ENCODE results near the gene SIGLEC7. TPM values are rescaled to one million over a fixed set of nuclear protein-coding genes. Genes with fewer than 3 reads are reported as not detected.

Gene SIGLEC7
- total RNA-seq, 1 donor from 2014 or later, result 0.47 TPM

DNA sequence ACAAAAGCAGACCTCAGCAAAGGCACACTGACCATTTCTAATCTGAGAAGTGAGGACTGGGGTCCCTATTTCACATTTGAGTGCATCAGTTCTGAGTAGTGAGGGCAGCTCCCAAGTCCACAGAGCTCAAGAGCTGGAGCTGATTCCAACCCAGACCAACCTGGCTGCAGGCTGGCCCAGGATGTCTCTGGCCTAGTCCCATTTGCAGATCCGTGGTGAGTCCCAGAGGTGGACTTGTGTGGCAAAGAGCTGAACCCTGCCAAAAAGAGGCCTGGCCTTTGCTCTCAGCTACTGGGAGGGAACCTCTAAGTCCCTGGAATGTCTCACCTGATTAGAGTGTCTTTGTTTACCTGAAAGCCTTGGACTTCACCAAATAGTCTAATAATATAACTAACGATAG is 14.6 kb downstream of the SIGLEC7 start:
- intact Hi-C loops (cut with micrococcal nuclease), result no loop called here
- TF ChIP-seq, protein P1, sequence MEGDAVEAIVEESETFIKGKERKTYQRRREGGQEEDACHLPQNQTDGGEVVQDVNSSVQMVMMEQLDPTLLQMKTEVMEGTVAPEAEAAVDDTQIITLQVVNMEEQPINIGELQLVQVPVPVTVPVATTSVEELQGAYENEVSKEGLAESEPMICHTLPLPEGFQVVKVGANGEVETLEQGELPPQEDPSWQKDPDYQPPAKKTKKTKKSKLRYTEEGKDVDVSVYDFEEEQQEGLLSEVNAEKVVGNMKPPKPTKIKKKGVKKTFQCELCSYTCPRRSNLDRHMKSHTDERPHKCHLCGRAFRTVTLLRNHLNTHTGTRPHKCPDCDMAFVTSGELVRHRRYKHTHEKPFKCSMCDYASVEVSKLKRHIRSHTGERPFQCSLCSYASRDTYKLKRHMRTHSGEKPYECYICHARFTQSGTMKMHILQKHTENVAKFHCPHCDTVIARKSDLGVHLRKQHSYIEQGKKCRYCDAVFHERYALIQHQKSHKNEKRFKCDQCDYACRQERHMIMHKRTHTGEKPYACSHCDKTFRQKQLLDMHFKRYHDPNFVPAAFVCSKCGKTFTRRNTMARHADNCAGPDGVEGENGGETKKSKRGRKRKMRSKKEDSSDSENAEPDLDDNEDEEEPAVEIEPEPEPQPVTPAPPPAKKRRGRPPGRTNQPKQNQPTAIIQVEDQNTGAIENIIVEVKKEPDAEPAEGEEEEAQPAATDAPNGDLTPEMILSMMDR (IDR thresholded peaks at IDR 0.05; ENCODE audit: borderline replicate concordance), result no peak
- peaks cover 59% of the 10 kb centered on the region for H3K27me3 ChIP-seq (ENCODE audit: low read depth)
- no peaks in the 10 kb centered on the region for H3K36me3 ChIP-seq
- H3K9me3 ChIP-seq (replicated peaks), result no peaks in the 10 kb centered on the region
- H3K27ac ChIP-seq (replicated peaks), result no peak overlapping the region
- no peaks in the 10 kb centered on the region for H3K4me1 ChIP-seq
- no peak for DNase-seq
- no peak overlapping the region for H3K4me3 ChIP-seq

- no peak for DNase-seq
- H3K9me3 ChIP-seq (replicated peaks), result no peaks in the 10 kb centered on the region
- no peaks in the 10 kb centered on the region for H3K4me1 ChIP-seq
- TF ChIP-seq, protein P1 (IDR thresholded peaks at IDR 0.05; ENCODE audit: borderline replicate concordance), result no peak
- no peak overlapping the region for H3K27ac ChIP-seq (replicated peaks)
- intact Hi-C loops (cut with micrococcal nuclease), result no loop called here
- H3K27me3 ChIP-seq (ENCODE audit: low read depth), result peaks cover 60% of the 10 kb centered on the region
- no peaks in the 10 kb centered on the region for H3K36me3 ChIP-seq
- H3K4me3 ChIP-seq, result no peak overlapping the region
Measured at GRCh38 chr19:51157265-51157664, 15.2 kb downstream of the SIGLEC7 start.

DNA sequence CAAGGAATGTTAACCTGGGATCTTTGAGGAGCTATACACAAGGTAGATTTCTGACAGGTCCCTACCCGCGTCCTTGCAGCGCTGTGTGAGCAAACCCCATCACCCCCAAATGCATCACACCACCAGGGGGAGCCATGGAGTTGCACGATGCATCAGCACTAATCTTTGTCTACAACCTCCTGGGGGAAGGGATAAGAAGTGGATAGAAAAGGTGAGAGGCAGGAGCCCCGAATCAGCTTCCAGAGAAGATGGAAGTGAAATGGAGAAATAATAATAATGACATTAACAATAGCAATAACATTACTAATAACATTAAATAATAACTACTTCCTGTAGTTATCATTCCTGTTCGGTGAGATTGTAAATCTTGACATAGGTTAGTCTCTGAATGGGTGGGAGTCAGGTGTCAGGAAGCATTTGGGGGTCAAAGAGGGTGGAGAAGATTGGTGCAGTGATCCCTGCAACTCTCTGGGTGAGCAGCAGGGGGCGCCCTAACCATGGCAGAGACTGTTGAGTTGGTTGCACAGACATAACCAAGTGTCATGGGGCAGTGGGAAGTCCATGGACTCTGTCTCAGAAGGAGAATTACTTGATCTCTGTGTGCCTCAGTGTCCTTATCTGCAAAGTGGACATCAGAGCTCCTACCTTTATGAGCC is 16.5 kb downstream of the SIGLEC7 start:
- DNase-seq, result peak; percentile 52
- TF ChIP-seq, protein P1 (IDR thresholded peaks at IDR 0.05; ENCODE audit: borderline replicate concordance), result peak; percentile 63
- Histone ChIP-seq H3K27me3 (ENCODE audit: low read depth) (peaks cover 62% of the 10 kb centered on the region), H3K4me3 (no peak overlapping the region), H3K27ac (replicated peaks) (no peak overlapping the region), H3K4me1 (no peaks in the 10 kb centered on the region), H3K9me3 (replicated peaks) (no peaks in the 10 kb centered on the region), H3K36me3 (no peaks in the 10 kb centered on the region)
- intact Hi-C loops (cut with micrococcal nuclease), result no loop called here

DNA sequence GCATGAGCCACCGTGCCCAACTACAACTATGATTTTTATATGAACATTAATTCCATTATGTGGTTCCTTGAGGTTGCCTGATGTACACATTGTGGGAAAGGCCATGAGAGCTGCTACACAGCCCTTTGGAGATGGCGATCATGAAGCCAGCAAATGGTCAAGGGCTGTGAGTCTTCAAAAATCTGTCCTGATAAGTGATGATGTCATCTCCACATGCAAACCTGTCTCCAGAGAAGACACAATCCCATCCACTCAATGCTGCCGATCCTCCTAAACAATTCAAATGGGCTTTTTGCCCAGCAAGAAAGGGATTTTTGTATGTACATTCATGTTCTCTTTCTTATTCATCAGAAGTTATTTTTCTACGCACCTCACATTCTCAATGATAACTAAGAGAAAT is 17.6 kb downstream of the SIGLEC7 start:
- Histone ChIP-seq H3K36me3 (no peaks in the 10 kb centered on the region), H3K27me3 (ENCODE audit: low read depth) (peaks cover 54% of the 10 kb centered on the region), H3K4me1 (no peaks in the 10 kb centered on the region), H3K4me3 (no peak overlapping the region), H3K27ac (replicated peaks) (no peak overlapping the region), H3K9me3 (replicated peaks) (no peaks in the 10 kb centered on the region)
- TF ChIP-seq, protein P1 (IDR thresholded peaks at IDR 0.05; ENCODE audit: borderline replicate concordance), result no peak
- no peak for DNase-seq
- intact Hi-C loops (cut with micrococcal nuclease), result no loop called here

GRCh38 chr19:51161266-51161665 is 19.2 kb downstream of the SIGLEC7 start:
- TF ChIP-seq, protein P1 (IDR thresholded peaks at IDR 0.05; ENCODE audit: borderline replicate concordance), result no peak
- no peak for DNase-seq
- Histone ChIP-seq H3K27me3 (ENCODE audit: low read depth) (peaks cover 46% of the 10 kb centered on the region), H3K4me3 (no peak overlapping the region), H3K9me3 (replicated peaks) (no peaks in the 10 kb centered on the region), H3K27ac (replicated peaks) (no peak overlapping the region), H3K4me1 (no peaks in the 10 kb centered on the region), H3K36me3 (no peaks in the 10 kb centered on the region)
- intact Hi-C loops (cut with micrococcal nuclease), result no loop called here
